HG03571 (cell line): ENCODE results near the gene NPHP1.
"Not testable (repeated sequence)": the region's sequence is repeated elsewhere in the genome, so short reads cannot be mapped to it uniquely, and the experiment has no call there.

Experiments
- ATAC-seq: cut with Tn5 transposase; IDR thresholded peaks from one replicate; pipeline ENCODE4 v1.9.1; 2021; ENCODE audit not compliant: unreplicated experiment

The NPHP1 gene

DNA sequence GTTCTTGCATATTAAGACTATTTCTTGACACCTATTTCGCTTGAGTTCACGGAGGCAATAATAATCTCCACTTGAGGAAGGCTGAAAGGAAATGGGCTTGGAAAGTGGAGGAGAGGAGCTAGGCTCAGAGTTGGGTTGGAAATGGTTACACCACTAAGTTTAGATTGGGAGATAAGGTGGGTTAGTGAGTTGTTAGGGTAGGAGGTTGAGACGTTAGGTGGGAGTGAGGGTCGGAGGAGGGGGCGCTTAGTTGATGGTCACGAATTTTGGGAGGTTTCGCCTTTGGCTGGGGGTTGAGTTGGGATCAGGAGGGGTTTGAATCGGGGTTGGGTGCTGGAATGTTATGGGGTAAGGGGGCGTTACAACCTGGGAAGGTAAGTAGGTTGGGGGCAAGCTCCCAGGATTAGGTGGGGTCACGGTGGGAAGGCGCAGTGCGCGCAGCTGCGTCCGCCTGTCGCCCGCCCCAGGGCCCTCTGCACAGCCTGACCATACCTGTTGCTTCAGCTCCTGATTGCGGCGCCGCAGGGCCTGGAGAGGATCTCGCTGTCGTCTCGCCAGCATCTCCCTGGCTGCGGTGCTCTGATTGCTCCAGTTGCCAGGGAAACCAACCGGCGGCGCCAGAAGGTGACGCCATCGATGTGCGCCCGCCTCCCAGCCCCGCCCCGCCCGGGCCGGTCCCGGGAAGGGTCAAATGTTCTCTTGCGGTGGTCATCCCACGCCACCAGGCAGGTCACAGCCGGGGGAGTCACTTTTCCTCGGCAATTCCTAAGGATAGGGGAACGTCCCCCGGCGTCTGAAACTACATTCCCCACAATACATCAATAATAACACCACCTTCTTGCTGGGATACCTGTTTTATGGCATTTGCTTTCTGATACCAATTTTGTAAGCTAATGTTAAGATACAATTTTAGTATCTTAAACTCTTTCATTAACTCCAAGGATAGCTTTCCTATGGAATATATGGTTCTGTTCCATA, at the start of gene NPHP1:
Gene NPHP1, minus strand, starts transcription at position 606 of the 978 bp plus-strand sequence. Its CDS starts 45 bp downstream, at position 561.
- ATAC-seq, result peak; percentile 92

GRCh38 chr2:110248081-110248795, 43.4 kb upstream of the NPHP1 start:
- not testable (repeated sequence) for ATAC-seq

DNA sequence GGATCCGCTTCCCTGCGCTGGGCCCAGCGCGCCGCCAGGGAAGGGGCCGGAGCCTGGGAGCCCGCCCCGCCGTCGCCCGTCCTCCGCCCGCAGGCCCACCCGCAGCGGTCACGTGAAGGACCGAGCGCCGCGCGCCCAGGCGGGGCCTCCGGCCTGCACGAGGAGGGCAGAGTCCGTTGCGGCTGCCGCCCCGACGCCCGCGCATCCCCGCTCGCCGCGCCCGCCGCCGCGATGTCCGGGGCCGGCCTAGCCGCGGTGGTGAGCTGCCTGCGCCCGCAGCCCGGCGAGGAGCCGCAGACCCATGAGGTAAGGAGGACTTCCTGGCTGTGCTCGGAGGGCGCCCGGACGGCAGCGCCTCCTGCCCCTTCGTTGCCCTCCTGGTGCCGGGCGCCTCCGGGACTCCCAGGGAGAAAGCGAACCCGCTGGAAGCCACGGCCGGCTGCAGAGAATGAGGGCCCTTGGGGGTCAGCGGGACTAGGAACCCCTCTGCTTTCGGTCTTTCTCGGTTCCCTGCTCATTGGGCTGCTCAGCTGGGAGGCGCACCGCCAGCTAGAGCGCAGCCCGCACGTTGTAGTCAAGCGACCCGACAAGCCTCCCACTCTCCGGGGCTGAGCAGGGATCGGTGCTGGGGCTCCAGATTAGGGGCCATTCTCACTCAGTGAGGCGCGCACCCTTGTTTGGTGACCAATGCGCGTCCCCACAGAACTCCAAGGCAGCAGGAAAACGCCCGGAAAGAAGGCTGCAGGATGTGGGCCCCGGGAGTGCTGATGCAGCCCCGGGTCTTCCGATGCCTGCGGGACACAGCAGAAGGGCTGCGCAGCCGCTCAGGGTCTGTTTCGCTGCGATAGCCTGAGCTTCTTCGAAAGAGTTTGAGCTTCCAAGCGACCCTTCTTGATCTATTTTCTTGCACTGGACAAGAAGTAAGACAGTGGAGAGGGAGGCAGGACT, 40.9 kb upstream of the NPHP1 start:
- ATAC-seq, result not testable (repeated sequence)

DNA sequence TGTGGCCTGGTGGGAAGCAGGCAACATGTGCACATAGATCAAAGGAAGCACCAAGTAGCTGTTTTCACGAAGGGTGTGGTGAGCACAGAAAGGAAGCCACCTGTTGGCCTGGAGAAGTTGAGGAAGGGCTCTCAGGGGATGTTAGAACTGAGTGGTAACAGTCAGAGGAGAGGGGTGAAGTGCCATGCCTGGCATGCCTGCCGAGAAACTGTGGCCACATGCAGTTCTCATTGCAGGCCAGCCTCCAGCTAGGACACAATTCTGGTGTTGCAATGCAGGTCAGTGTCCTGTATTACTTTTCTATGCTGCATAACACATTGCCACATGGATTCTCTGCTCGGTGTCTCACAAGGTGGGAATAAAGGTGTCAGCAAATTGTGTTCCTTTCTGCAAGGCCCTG, 38.5 kb upstream of the NPHP1 start:
- ATAC-seq, result not testable (repeated sequence)

GRCh38 chr2:110234514-110234913, 29.7 kb upstream of the NPHP1 start:
- ATAC-seq, result not testable (repeated sequence)

- ATAC-seq, result not testable (repeated sequence)
These were observed 25.1 kb upstream of the NPHP1 start for GRCh38 chr2:110229886-110230285.

DNA sequence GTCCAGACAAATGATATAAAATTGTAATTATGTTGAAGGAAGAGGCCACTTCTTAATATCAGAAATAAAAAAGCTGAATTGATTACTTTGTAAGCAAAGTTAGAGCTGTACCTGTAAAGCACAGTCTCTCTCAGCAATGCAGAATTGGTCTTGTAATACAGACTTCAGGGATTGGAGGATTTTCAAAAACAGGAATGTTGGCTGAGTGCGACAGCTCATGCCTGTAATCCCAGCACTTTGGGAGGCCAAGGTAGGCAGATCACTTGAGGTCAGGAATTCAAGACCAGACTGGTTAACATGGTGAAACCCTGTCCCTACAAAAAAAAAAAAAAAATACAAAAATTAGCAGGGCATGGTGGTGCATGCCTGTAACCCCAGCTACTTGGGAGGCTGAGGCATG, 17.8 kb upstream of the NPHP1 start:
- ATAC-seq, result not testable (repeated sequence)

DNA sequence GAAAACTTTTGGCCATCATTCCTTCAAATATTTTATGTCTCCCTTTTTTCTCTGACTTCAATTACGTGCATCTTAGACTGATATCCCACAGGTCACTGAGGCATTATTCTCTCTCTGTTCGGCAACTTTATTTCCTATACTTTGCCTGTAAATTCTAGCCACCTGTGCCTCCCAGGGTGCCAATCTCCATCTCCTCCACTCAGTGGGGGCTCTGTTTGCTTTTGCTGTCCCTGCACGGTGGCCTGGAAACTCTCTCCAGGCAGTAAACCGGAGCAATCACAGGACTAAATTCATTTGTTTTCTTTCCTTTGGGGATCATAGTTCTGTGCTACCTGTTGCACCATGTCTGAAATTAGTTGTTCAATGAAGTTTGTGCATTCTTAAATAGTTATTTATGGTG, 17.1 kb upstream of the NPHP1 start:
- no peak for ATAC-seq

GRCh38 chr2:110220190-110220564, 15.4 kb upstream of the NPHP1 start:
- no peak for ATAC-seq

- no peak for ATAC-seq
These were observed 14.8 kb upstream of the NPHP1 start for GRCh38 chr2:110219496-110220189.

DNA sequence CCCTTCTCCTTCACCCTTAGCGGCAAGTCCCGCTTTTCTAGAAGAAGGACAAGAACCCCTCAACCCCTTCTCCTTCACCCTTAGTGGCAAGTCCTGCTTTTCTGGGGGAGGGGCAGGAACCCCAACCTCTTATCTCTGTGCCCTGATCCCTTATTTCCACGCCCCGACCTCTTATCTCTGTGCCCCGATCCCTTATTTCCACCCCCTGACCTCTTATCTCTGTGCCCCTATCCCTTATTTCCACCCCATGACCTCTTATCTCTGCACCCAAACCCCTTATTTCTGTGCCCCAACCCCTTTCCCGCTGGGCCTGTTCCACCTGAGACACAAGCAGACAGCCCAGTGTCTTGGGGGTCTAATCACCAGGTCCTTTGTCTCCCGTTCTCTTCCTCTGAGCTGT, 14.1 kb upstream of the NPHP1 start:
- not testable (repeated sequence) for ATAC-seq

DNA sequence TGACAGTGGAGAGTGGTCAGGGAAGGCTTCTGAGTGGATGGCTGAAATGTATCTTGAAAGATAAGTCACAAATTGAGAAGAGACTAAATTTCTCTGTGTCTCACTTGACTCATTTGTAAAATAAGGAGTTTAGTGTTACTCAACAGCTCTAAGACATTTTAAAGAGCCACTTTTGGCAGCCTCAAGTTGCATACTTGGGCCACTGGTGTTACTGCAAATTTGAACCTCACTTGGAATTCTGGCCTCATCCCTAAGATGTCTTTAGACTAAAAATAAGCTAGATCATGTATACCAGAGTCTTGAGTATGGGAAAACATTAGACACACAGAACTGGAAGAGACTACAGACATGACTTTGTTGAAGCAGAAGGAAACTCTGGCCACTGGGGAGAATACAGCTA, 12.0 kb upstream of the NPHP1 start:
- ATAC-seq, result no peak

- no peak for ATAC-seq
These were observed 11.4 kb upstream of the NPHP1 start for GRCh38 chr2:110216199-110216598.

DNA sequence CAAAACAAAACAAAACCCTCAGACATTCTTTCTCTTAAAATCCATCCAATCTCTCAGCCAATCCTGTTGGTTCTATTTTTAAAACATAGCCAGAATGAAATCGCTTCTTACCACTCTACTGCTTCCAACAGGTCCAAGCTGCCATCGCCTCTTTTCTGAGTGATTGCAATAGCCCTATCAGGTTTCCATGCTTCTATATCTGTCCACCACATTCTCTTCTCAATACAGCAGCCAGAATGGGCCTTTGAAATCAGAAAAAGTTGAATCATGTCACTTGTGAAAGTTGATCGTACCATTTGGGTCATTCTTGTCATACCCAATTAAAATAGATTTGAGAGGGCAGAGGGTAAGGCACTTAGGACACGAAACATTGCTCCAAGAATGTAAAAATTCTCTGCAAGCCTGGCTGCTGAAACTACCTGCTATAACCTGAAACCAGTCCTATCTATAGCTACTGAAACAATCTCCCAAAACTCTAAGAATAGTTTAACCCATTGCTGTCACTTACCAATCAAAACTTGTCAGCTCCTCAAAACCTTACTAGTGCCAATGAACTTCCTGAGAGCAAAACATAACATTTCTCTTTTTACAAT, 10.8 kb upstream of the NPHP1 start:
- ATAC-seq, result no peak

DNA sequence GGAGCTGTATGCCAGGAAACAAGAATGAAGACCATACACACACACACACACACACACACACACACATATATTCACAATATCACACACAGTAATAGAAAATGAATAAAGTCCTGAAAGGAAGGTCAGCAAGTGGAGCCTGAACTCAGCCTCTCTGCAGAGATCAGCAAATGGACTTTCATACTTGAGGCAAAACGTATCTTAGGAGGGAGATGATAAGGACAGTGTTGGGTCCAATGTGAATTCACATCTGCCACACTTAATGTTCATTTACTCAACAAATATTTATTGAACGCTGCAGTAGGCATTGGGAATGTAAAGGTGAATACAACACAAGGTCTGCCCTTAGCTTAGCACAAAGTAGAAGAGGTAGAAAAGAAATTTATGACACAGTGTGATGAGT, 10.3 kb upstream of the NPHP1 start:
- ATAC-seq, result no peak

GRCh38 chr2:110213522-110213921, 8.7 kb upstream of the NPHP1 start:
- not testable (repeated sequence) for ATAC-seq

DNA sequence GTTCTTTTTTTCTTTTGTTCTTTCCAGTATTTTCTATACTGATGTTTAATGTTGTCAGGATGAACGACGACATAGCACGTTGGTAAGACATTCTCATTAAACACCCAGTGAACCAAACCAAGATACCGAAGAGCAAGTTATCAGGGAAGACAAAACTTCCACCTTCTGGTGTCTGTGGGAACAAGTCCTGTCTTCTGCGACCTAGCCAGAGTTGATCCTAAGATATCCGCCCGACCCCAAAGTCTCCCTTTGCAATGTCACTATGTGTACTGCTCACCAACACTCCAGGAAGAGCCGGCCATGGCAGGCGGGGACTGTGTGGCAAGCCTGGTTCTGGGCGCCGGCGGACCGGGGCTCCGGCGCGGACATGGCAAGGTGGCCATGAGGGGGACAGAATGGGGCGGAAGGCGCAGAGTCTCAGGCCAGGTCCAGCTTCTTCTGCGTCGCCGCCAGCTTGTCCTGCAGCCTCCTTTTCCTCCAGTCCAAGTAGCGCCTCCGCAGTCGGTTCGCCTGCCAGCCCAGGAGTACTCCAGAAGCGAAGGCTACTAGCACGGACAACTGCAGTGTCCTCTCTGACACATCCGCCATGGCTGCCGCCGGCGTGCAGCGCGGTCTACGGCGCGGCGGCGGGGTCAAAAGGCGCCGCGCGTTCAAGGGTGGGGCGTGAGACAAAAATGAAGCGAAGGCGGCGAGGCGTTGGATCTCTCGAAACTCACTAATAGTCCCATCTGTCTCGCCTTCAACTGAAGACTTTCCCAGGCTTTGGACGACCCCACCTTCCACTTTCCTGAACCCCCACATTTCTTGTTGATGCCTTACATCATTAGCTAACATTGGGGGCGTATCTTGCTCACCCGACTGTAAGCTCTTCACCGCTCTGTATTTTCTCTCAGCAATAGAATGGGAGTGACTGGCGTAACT, 7.4 kb upstream of the NPHP1 start, which contains the start of gene MTLN:
Gene MTLN, minus strand, starts transcription at position 610 of the 921 bp plus-strand sequence. Its CDS starts 22 bp downstream, at position 588.
- peak; percentile 95 for ATAC-seq

DNA sequence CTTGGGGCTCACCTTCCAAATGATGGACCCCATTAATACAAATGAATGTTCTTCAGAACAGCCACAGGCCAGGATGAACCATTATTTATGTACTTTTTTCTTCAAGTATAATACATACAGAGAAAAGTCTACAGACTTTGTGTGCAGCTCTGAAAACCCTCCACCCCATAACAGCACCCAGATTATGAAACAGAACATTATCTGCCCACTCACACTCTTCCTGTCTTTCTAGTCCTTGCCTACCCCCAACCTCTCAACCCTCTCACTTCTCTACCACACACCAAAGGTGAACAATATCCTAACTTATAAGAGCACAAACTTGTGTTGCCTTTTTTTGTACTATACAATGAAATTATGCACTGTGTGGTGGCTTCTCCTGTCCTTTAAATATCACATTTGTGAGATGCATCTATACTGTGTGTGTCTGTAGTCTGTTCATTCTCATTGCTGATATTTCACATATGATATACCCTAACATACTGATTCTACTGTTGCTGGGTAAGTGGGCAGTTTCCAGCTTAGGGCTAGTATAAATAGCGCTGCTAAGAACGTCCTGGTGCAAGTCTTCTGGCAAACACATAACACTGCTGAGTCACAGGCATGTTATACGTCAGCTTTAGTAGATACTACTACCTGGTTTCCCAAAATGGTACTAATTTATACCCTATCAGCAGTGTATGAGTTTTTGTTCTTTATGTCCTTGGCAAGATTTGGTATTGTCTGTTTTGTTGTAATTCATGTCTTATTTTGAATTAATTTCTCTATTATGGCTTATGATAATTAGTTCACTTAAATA, 1.0 kb upstream of the NPHP1 start:
- ATAC-seq, result no peak
